Fibroblast of villous mesenchyme (primary cell): ENCODE data around the gene NUCB1. TPM values are rescaled to one million over a fixed set of nuclear protein-coding genes. Genes with fewer than 3 reads are reported as not detected.

Source experiments
- DNase-seq: peaks from one replicate; pipeline ENCODE4 v3.0.0-alpha.2; 2010; ENCODE audit warnings: low read depth
- H3K4me3 ChIP-seq: 2 replicates; pipeline ENCODE4 v1.5.1; 2011; ENCODE audit warnings: low read depth, mild to moderate bottlenecking, low read length
- total RNA-seq: library from RNA; depleted of rRNA; stranded (reverse); fragments of >200 nt; gene quantifications from 2 replicates; pipeline ENCODE4 v1.2.3, GENCODE V29; 2012
- TF ChIP-seq, protein P1 (sequence below): IDR thresholded peaks from 2 replicates; pipeline ENCODE4 v1.5.1; 2012; ENCODE audit warnings: low read depth, mild to moderate bottlenecking, low read length; ENCODE audit not compliant: insufficient read depth

NUCB1 gene
- total RNA-seq, 1 donor: 139 TPM

DNA sequence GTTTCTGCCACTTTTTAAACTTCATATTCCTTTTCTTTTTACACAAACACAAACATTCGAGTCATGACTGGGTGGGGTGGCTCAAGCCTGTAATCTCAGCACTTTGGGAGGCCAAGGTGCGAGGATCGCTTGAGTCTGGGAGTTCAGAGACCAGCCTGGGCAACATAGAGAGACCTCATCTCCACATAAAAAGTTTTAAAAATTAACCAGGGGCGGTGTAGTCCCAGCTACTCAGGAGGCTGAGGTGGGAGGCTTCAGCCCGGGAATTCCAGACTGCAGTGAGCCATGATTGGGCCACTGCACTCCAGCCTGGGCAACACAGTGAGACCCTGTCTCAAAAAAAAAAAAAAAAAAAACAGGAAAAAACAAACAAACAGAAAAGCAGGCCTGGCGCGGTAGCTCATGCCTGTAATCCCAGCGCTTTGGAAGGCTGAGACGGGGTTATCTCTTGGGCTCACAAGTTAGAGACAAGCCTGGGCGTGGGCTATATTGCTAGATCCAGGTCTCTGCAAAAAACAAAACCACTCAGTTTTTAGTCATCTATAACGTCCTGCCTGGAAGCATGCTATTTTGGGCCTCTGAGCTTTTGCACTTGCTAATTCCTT lies 54.0 kb downstream of the NUCB1 start:
- TF ChIP-seq, protein P1, sequence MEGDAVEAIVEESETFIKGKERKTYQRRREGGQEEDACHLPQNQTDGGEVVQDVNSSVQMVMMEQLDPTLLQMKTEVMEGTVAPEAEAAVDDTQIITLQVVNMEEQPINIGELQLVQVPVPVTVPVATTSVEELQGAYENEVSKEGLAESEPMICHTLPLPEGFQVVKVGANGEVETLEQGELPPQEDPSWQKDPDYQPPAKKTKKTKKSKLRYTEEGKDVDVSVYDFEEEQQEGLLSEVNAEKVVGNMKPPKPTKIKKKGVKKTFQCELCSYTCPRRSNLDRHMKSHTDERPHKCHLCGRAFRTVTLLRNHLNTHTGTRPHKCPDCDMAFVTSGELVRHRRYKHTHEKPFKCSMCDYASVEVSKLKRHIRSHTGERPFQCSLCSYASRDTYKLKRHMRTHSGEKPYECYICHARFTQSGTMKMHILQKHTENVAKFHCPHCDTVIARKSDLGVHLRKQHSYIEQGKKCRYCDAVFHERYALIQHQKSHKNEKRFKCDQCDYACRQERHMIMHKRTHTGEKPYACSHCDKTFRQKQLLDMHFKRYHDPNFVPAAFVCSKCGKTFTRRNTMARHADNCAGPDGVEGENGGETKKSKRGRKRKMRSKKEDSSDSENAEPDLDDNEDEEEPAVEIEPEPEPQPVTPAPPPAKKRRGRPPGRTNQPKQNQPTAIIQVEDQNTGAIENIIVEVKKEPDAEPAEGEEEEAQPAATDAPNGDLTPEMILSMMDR: no peak
- no peak for DNase-seq
- H3K4me3 ChIP-seq: peak overlapping the region; percentile 51

- peak within 1 kb of the TSS; percentile 87 for H3K4me3 ChIP-seq
- TF ChIP-seq, protein P1: no peak
- DNase-seq: peak; percentile 96
Measured at GRCh38 chr19:48954595-48955307, 54.6 kb downstream of the NUCB1 start, which contains the start of gene BAX. Gene BAX, plus strand, starts transcription at chr19:48954875. Its CDS starts 54 bp downstream, at chr19:48954929.

DNA sequence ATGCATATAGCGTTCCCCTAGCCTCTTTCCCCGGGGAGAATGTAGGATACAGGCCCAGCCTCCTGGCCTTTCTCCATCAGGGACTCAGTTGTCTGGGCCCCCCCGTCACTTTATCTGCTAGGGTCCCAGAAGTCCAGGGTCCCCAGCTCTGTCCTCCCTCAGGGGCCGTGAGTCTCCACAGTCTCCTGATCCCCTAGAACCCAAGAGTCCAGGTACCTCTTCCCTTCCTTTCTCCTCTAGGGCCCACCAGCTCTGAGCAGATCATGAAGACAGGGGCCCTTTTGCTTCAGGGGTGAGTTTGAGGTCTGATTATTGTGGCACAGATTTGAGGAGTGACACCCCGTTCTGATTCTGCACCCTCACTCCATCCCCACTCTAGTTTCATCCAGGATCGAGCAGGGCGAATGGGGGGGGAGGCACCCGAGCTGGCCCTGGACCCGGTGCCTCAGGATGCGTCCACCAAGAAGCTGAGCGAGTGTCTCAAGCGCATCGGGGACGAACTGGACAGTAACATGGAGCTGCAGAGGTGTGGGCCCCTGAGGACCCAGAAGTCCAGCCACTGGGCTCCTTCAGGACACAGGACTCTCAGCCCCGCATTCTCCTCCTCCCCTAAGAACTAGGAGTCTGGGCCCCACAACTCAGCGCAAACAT lies 55.3 kb downstream of the NUCB1 start:
- DNase-seq: no peak
- peak overlapping the region; percentile 87 for H3K4me3 ChIP-seq
- TF ChIP-seq, protein P1: no peak

DNA sequence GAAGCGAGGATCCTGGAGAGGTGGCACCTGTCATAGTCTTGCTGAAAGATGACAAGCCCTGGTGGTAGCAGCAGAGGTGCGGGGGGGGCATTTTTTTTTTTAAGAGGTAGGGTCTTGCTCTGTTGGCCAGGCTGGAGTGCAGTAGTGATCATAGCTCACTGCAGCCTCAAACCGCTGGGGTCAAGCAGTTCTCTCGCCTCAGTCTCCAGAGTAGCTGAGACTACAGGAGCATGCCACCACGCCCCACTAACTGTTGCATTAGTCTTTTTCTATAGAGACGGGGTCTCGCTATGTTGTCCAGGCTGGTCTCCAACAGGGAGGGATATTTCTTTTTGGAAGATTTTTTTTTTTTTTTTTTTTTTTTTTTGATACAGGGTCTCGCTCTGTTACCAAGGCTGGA lies 57.9 kb downstream of the NUCB1 start:
- TF ChIP-seq, protein P1: no peak
- H3K4me3 ChIP-seq: no peak overlapping the region
- no peak for DNase-seq

GRCh38 chr19:48959341-48960239 lies 59.5 kb downstream of the NUCB1 start:
- no peak for DNase-seq
- H3K4me3 ChIP-seq: no peak overlapping the region
- TF ChIP-seq, protein P1: no peak

DNA sequence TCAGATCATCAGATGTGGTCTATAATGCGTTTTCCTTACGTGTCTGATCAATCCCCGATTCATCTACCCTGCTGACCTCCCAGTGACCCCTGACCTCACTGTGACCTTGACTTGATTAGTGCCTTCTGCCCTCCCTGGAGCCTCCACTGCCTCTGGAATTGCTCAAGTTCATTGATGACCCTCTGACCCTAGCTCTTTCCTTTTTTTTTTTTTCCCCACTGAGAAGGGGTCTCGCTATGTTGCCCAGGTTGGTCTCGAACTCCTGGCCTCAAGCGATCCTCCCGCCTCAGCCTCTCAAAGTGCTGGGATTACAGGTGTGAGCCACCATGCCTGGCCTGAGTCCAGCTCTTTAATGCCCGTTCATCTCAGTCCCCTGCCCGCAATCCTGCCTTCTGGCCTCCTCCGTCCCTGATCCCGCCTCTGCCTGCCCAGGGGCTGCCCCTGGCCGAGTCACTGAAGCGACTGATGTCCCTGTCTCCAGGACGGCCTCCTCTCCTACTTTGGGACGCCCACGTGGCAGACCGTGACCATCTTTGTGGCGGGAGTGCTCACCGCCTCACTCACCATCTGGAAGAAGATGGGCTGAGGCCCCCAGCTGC lies 61.0 kb downstream of the NUCB1 start:
- TF ChIP-seq, protein P1: no peak
- no peak overlapping the region for H3K4me3 ChIP-seq
- DNase-seq: no peak
